Prostate gland (tissue), 2 donors: ENCODE results near the gene SRPRA. TPM values are rescaled to one million over a fixed set of nuclear protein-coding genes. Genes with fewer than 3 reads are reported as not detected.

Source experiments
- DNase-seq: peaks from one replicate; pipeline ENCODE4 v3.0.0-alpha.2; 2019; ENCODE audit warnings: low spot score
- H3K27ac ChIP-seq, 2 donors: fragments of 200-600 bp; sonication (generic); 2 replicates each; pipeline ENCODE4 v1.5.1; 2017 to 2019
- H3K27me3 ChIP-seq: fragments of 200-600 bp; sonication (generic); replicated peaks from 2 replicates; pipeline ENCODE4 v1.5.1; 2019; ENCODE audit not compliant: insufficient read depth
- H3K36me3 ChIP-seq, 2 donors: fragments of 200-600 bp; sonication (generic); 1 replicate in 1 of 2; 2 replicates in 1 of 2; pipeline versions ENCODE4 v1.5.1 to v1.8.1; 2017 to 2019
- H3K4me1 ChIP-seq: fragments of 200-600 bp; sonication (generic); replicated peaks from 2 replicates; pipeline ENCODE4 v1.5.1; 2019
- H3K4me3 ChIP-seq, 2 donors: fragments of 200-600 bp; sonication (generic); 2 replicates each; pipeline ENCODE4 v1.5.1; 2017 to 2019
- H3K9me3 ChIP-seq: fragments of 200-600 bp; sonication (generic); 2 replicates; pipeline ENCODE4 v1.5.1; 2017
- POLR2A ChIP-seq: fragments of 450-650 bp; IDR thresholded peaks from one replicate; pipeline ENCODE4 v1.6.1; 2016; ENCODE audit warnings: antibody characterized with exemption, mild to moderate bottlenecking
- POLR2AphosphoS5 ChIP-seq: sonication (generic); formaldehyde crosslinking; IDR thresholded peaks from one replicate; pipeline ENCODE4 v1.6.1; 2017; ENCODE audit warnings: antibody characterized with exemption
- WGBS: methylation state at CpG from one replicate; pipeline ENCODE4 v1.1.5; 2018; 5-methylcytosine and 5-hydroxymethylcytosine counted together
- intact Hi-C: fragments of 100-400 bp; cut with DNase I; formaldehyde crosslinking; loops from one replicate; pipeline ENCODE4 v1.14.2; 2022
- total RNA-seq, 2 donors: library from RNA; depleted of rRNA; stranded (reverse); fragments of >200 nt; gene quantifications; one replicate each; pipeline ENCODE4 v1.1.0, GENCODE V29; 2016
- TF ChIP-seq, protein P1 (sequence below), 4 experiments: fragments of 200-600 bp in 2 of 4; fragments of 450-650 bp in 2 of 4; sonication (generic) in 2 of 4; IDR thresholded peaks; 1 replicate in 3 of 4; 2 replicates in 1 of 4; pipeline ENCODE4 v1.5.1; 2016 to 2019; ENCODE audit warnings: antibody characterized with exemption in 4 of 4, mild to moderate bottlenecking in 2 of 4, moderate library complexity in 2 of 4

SRPRA gene
- total RNA-seq, 2 donors from 2014 or later: 141 to 154 TPM

- Histone ChIP-seq H3K4me1 (no peaks in the 10 kb centered on the region), H3K27me3 (no peaks in the 10 kb centered on the region)
These were observed 39.6 kb upstream of the SRPRA start for GRCh38 chr11:126308271-126308671.

GRCh38 chr11:126307706-126308105 lies 39.0 kb upstream of the SRPRA start:
- Histone ChIP-seq H3K27me3 (no peaks in the 10 kb centered on the region), H3K27ac (no peak overlapping the region), H3K36me3 (no peaks in the 10 kb centered on the region), H3K9me3 (no peaks in the 10 kb centered on the region), H3K4me1 (no peaks in the 10 kb centered on the region), H3K4me3 (no peak overlapping the region)
- no peak for DNase-seq
- intact Hi-C loops: no loop called here
- 33% methylated on average over 5 of the region's 5 CpGs for WGBS
- TF ChIP-seq, protein P1, sequence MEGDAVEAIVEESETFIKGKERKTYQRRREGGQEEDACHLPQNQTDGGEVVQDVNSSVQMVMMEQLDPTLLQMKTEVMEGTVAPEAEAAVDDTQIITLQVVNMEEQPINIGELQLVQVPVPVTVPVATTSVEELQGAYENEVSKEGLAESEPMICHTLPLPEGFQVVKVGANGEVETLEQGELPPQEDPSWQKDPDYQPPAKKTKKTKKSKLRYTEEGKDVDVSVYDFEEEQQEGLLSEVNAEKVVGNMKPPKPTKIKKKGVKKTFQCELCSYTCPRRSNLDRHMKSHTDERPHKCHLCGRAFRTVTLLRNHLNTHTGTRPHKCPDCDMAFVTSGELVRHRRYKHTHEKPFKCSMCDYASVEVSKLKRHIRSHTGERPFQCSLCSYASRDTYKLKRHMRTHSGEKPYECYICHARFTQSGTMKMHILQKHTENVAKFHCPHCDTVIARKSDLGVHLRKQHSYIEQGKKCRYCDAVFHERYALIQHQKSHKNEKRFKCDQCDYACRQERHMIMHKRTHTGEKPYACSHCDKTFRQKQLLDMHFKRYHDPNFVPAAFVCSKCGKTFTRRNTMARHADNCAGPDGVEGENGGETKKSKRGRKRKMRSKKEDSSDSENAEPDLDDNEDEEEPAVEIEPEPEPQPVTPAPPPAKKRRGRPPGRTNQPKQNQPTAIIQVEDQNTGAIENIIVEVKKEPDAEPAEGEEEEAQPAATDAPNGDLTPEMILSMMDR (IDR thresholded peaks at IDR 0.05): peak in 2 of 4 experiments; percentile 26 to 43
- no peak for TF ChIP-seq POLR2AphosphoS5
- no peak for TF ChIP-seq POLR2A

More at GRCh38 chr11:126308271-126308671, 39.6 kb upstream of the SRPRA start:
- no peak for DNase-seq
- H3K36me3 ChIP-seq: no peaks in the 10 kb centered on the region
- no peaks in the 10 kb centered on the region for H3K9me3 ChIP-seq
- no peak overlapping the region for H3K27ac ChIP-seq
- no peak overlapping the region for H3K4me3 ChIP-seq
- intact Hi-C loops: no loop called here
- TF ChIP-seq POLR2AphosphoS5 (no peak), POLR2A (no peak)
- TF ChIP-seq, protein P1 (IDR thresholded peaks at IDR 0.05): no peak
- WGBS: 58% methylated on average over 4 of the region's 4 CpGs

- TF ChIP-seq POLR2AphosphoS5: no peak
- no peaks in the 10 kb centered on the region for H3K4me1 ChIP-seq
- WGBS: 90% methylated on average over 4 of the region's 4 CpGs
- DNase-seq: no peak
- H3K36me3 ChIP-seq: no peaks in the 10 kb centered on the region
- no peak overlapping the region for H3K4me3 ChIP-seq
- intact Hi-C loops: no loop called here
- H3K27me3 ChIP-seq: no peaks in the 10 kb centered on the region
- H3K27ac ChIP-seq: no peak overlapping the region
- H3K9me3 ChIP-seq: no peaks in the 10 kb centered on the region
These were observed 37.0 kb upstream of the SRPRA start for GRCh38 chr11:126305699-126306098.

GRCh38 chr11:126304457-126305075 lies 35.9 kb upstream of the SRPRA start:
- no peak for DNase-seq
- Histone ChIP-seq H3K27me3 (no peaks in the 10 kb centered on the region), H3K4me1 (no peaks in the 10 kb centered on the region), H3K4me3 (peak overlapping the region; percentile 52 to 54), H3K36me3 (no peaks in the 10 kb centered on the region), H3K27ac (peak overlapping the region; percentile 83 to 91), H3K9me3 (no peaks in the 10 kb centered on the region)
- intact Hi-C loops: no loop called here
- TF ChIP-seq POLR2AphosphoS5: no peak
- TF ChIP-seq, protein P1 (IDR thresholded peaks at IDR 0.05): no peak
- no peak for TF ChIP-seq POLR2A
- WGBS: 21% methylated on average over 12 of the region's 12 CpGs

DNA sequence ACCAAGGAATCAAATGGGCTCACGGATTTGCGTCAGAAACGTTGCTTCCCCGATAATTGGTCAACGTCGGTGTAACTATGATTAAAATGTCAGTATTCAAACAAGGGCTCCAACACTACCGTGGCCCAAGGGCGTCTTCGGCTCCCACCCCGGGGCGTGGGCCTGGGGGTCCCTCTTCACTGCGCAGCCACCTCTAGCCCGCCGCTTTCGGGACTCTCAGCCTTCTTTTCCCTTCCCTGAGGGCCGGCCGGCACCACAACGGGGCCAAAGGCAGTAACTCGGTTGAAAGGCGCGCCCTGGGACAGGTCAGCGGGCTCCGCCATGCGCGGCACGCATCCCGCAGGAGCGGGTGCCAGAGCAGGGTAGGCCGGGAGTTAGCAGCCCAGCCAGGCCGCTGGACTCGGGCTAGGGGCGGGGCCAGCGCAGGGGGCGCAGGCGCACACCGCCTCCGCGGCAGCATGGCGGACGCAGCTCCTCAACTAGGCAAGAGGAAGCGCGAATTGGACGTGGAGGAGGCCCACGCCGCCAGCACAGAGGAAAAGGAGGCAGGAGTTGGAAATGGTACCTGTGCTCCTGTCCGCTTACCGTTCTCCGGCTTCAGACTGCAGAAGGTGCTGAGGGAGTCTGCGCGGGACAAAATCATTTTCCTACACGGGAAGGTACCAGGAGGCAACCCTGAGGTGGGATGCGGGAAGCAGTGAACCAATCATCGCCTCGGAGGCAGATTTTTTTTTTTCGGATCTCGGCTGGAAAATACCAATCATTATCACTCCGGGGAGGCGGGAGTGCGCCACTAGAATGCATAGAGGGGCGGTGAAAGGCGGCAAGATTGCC lies 35.1 kb upstream of the SRPRA start, which contains the start of gene DCPS:
Gene DCPS, plus strand, starts transcription at position 438 of the 834 bp plus-strand sequence. Its CDS starts 21 bp downstream, at position 459.
- peak; percentile 68 for TF ChIP-seq POLR2A
- TF ChIP-seq, protein P1 (IDR thresholded peaks at IDR 0.05): peak in 1 of 4 experiments; percentile 22
- peak; percentile 87 for TF ChIP-seq POLR2AphosphoS5

More for the DNA sequence above, 35.1 kb upstream of the SRPRA start, which contains the start of gene DCPS:
- WGBS: under 1% methylated on average over 56 of the region's 61 CpGs
- intact Hi-C loops: no loop called here
- Histone ChIP-seq H3K9me3 (no peaks in the 10 kb centered on the region), H3K4me3 (peak within 1 kb of the TSS; percentile 52 to 54), H3K27me3 (no peaks in the 10 kb centered on the region), H3K4me1 (no peaks in the 10 kb centered on the region), H3K36me3 (no peaks in the 10 kb centered on the region), H3K27ac (peak within 1 kb of the TSS; percentile 83 to 91)
- DNase-seq: peak; percentile 87
